Bone marrow (tissue), 2 donors: ENCODE measurements around the gene ERC2.
A peak's percentile ranks its signal among the peaks of the same experiment; 100 is the strongest.

ENCODE experiments used
- DNase-seq, 2 donors: peaks; one replicate each; lab custom pipeline; 2025; lab: John Stamatoyannopoulos, UW

ERC2 gene

DNA sequence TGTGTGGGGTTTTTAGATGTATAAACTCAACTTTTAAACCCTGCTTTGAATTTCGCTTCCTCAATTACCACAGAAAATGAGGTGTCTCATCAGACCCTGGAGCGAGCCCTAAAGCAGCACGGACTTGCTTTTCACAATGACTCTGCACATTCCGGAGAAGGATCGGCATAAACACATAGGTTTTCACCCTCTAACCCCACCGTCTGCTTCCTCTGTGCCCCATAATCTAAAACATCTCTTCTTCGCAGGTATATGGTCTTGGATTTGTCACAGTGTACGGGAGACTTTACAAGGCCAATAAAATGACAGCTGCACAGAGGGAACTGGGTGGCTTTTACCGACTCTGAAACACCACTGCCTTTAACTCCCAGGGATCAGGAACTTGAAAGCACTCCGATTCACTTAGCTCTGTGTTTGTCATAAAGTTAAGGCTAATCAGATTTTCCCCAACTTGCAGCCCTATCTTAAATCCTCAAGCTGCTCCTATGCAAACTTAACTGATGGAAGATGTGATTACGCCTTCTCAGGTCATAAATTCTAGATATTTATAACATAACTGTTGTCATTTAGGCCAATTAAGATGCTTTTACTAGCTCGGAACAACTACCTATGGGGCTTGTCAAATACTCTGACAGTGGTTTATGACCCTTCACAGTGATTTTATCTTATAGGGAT, 847.8 kb downstream of the ERC2 start:
- peak in 1 of 2 donors; percentile 12 for DNase-seq

DNA sequence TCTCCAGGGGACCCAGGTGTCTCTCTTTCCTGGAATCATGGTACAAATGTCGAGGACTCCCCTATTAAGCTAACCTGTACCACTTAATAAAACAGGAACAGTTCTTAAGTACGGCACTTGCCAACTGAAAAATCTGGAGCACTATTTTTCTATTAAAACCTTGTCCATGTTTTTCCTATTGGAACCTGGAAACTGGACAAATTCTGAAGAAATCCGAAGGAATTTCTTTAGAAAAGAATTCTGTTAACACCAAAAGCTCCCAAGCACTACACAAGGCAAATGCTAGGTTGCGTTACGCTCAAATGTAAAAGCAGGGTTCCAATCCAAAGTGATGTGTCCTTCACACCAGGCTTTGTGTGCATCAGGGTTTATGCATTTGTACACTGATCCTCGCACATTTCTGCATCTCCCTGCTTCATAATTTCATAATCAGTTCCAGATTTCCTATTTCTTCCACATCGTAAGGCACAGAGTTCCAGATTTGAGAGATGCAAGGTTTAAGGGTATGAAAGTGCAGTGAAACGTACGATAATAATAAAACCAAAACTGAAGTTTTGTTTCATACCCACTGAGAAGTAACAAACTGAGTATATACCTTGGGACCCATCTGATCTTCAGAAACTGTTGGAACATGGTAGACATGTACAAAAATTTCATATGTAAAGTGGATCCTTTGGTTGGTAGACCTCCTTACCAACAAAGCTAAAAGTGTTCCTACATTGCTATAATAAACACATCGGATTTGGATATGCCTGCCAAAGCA, 849.0 kb downstream of the ERC2 start:
- no peak for DNase-seq

DNA sequence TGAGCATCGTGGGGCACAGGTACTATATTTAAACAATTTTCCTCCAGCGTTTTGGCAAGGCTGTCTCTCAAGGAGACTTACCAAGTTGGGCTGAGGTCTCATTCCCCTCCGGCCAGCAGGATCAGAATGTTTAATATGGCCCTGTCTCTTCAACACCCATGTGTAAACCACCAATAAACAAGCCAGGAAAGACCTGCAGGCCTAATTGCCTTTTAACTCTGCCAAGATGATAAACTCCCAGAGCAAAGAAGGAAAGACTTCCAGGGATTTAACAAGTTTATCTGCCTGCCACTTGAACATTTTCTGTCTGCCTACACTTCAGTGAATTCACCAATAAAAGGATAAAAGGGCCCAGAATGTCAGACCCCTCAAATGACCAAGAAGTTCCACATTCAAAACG, 850.9 kb downstream of the ERC2 start:
- DNase-seq, result no peak

DNA sequence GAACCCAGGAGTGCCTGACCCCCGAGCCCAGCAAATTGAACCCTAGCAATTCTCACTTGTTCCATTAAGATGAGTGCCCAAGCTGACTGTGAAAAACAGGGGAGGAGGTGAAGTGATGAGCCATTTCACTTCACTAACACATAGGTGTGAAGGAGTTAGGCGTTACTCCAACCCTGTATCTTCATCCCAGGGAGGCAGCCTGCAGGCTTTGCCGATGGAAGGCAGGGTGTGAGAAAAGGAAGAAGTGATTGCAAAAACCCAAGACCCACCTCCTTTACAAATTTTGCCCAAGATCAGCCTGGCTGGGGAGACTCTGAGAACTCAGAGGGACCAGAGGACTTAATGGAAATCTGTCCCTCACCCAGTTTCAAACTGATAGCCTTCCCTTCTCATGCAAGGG, 851.5 kb downstream of the ERC2 start:
- no peak for DNase-seq

DNA sequence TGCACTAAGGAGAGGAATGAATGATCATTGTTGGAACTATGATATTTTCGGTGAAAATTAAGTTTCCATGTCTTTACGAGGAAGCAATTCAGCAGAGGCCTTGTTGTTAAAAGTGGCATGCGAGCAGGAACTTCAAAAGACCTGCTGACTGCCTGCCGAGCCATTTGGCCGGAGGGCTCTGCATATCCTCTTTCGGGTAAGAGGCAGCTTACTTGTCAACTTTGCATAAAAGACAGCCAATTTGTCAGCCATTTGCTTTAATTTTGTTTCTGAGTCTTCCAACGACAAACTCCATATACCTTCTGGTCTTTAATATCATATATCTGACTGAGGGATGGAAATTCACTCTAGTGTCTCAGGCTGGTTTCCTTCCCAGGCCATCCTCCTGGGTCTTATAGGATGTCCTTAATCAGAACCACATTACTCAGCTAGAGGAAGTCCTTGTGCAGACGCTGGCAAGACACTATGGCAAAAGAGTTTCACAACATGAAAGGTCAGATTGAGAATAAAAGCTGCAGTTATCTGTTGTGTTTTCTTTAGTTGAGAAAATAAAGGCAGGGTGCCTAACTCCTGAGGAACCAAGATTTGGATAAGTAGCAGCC, 852.5 kb downstream of the ERC2 start:
- DNase-seq, result no peak

DNA sequence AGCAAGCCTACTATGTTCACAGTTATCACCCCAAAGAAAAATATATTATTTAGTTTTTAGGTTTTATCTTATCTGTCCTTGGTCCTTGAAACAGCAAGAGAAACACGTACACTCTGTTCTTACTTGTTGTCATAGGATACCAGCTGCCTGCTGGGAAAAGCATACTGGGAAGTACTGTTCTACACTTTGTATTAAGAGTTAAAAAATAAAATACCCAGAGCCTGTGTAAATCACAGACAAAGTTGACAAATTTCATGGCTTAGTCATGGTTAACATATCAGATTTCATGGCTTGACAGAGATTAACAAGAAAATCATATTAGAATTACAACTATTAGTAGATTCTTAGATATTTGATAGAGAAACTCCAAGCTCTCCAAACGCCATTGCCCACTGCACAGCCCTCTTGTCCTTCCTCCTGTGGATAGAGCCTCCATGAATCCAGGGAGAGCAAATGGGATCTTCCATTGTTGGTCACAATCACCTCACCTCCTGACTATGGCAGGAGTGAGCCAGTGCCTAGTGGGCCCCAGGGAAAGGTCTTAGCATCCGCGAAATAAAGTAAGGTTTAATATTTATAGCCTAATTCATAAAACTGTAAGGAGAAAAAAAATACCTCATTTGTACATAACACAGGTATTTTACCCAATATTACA, 853.1 kb downstream of the ERC2 start:
- DNase-seq, result no peak

DNA sequence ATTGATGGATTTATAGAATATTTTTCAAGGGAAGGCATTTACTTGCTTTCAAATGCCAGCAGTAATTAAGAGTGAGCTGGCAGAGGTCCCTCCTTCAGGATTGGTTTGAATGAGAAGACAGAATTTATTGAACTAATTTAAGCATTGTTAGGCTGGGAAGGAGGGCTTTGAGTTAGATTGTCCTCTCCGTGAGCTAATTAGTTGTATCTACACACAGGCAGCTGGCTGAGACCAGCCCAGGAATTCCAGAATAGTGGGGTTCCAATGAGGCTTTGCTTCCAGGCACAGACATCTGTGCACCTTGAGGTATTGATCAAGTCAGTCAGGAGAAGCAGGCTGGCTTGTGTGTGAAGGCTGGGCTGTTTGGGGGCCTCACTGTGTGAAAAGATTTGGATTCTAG, 857.1 kb downstream of the ERC2 start:
- no peak for DNase-seq

DNA sequence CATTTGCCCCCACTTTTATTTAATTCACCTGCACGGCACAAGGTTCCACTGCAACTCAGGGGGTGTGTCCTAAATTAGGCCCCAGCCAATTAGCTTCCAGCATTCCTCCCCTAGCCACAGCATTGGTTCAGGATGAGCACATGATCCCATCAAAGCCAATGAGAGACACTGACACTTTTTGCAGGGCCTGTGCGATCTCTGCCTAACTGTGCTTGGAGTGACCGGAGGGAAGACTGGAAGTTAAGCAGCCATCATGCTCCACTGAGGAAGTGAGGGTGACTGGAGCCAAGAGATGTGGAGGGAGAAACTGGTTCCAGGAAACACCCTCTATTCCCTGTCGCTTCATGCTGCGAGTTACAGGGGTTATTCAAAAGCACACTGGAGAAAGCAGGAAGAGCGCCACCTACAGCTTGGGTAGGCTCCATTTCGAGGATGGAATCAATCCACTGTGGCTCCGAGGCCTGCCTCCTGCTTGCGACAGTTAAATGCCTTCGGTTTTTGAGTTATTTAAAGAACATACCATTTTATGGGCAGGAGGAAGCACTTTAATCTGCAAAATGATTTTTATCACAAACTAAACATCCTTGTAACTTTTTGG, 858.9 kb downstream of the ERC2 start:
- no peak for DNase-seq

DNA sequence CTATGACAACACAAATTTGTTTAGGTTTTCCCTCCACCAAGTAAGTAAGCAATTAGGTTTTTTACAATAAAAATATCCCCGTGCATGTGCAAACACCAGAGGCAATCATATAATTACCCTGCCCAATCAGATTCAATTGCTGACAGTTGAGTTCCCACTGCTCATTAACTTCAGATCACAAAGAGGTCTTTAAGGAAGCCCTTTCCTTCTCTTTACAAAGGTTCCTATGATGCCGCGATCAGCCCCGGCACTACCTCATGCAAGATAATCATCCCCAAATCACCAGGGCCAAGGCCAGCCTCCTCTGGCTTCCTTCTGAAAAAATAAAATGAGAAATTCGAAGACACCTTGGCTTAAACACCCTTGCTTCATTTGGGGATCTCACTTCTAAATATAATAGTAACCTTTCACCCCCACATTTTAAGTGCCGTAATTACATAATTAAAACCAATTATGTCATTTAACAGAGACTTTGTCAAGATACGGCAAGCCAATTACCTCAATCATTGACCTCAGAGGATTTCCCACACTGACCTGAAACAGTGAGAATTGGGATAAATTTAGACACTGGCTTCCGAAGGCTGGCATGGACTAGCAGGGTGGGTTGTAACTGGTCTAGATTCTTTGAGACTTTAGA, 859.8 kb downstream of the ERC2 start:
- no peak for DNase-seq

DNA sequence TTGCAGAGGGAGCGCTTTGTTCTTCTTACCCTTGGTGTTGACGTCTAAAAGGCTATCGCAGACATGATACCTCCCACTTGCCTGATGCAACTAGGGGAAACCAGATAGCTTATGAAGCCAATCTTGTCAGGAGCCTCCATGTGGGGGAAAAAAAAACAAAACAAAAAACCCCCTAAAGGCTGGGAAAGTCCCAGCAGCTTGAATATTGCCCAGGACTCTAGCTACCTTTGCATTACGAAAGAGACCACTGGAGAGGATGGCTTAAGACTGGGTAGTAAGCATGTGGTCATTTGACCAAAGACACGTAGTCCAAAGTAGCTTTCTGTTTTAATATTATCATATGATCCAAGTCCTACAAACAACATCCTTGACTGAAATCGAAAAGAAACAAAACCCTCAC, 860.4 kb downstream of the ERC2 start:
- no peak for DNase-seq

DNA sequence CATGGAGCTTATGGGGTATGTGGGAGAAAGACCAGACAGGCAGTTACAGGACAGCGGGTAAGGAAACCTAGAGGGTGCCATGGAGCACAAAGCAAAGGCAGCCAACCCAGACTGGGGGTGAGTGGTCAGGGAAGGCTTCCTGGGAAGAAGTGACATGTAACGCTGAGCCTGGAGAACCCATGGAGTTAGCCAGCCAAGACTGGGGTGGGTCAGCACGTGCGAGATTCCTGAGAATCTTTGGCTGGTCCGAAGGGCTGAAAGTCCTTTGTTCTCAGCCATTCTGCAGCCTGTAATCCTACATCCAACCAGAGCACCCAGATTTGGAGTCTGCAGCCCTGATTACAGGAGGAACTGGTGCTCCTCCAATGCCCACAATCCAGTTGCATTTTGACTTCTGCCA, 861.1 kb downstream of the ERC2 start:
- no peak for DNase-seq

DNA sequence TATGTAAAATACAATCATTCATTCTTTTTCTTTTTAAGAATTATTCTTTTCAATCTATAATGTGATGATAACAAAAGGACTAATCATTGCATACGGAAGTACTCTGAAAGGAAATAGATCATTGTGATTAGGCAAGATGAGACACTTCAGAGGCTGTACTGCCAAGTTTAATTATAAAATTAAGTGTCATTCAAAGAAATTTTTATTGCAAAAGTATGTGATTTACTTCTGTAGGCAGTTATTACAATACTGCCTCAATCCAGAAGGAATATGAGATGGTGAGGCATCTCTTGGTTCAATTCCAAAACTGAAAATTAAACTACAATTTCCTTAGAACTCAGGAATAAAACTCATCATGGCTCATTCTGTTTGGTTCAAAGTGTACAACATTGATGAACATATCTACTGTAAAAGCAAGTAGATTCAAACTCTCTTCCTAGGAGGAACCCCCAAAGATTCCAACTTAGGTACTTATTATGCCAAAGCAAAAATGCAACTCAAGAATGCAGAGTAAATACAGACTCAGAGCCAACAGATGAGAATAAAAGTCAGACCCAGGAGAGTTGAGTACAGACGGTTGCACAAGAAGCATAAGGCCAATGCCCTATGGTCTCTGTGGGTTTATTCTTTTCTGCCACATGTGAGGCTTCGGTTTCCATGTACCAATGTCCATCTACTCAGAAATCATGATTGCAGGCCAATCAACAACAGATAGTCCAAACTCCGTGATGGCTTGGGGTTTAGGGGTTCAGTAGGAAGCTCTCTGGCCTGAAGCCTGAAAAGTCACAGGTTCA, 862.6 kb downstream of the ERC2 start:
- no peak for DNase-seq

DNA sequence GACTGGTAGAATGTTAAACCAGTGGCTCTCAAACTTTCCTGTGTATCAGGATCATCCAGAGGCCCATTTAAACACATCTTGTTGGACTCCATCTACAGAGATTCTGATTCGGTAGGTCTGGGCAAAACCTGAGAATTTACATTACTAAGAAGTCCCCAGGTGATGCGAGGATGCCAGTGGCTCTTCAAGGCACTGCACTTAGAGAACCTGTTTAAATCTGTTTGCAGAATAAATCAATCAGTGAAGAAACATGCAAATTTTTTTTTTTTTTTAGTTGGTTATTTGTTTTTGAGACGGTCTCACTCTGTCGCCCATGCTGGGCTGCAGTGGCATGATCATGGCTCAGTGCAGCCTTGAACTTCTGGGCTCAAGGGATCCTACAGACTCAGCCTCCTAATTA, 863.4 kb downstream of the ERC2 start:
- no peak for DNase-seq

DNA sequence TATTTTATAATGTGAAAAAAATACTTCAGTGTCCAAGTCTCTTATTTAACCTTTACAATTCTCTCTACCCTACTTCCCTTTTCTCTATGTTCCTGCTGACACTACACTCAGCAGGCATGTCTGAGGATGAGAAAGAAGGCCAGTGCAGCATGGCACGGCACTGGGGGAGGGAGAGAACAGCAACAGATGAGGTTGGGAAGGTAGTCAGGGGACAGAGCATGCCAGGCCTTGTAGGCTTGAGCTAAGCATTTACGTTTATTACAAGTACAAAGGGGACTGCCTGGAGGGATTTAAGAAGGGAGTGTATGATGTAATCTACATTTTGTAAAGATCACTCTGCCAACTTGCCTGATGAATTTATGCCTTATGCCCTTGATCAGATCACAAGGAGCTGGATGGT, 863.9 kb downstream of the ERC2 start:
- no peak for DNase-seq

DNA sequence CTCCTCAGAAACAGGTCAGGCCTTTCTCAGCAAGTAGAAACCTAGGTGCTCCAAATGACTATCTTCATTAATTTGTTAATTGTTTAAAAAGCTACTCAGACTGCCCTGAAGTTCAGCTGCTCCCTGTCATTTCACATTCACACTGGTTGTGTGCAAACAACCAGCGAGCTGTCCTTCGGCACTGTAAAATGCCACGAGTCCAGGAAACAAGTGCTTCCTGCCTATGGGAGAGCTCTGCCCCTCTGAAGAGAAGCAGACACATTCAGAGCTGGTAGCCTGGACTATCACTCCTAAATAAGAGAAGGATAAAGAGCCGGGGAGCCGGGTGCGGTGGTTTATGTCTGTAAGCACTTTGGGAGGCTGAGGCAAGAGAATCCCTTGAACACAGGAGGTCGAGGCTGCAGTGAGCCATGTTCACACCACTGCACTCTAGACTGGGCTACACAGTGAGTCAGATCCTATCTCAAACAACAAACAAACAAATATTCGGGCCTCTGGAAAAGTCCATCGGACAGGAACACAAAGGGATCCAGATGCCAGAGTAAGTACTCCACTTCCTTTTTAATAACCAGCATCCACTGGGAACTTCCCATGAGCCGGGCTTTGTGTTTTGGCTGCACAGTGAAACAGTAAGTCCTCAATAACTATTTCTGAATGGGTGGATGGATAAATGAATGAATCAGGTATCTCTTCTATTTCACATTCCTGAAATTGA, 866.7 kb downstream of the ERC2 start:
- DNase-seq, result no peak

DNA sequence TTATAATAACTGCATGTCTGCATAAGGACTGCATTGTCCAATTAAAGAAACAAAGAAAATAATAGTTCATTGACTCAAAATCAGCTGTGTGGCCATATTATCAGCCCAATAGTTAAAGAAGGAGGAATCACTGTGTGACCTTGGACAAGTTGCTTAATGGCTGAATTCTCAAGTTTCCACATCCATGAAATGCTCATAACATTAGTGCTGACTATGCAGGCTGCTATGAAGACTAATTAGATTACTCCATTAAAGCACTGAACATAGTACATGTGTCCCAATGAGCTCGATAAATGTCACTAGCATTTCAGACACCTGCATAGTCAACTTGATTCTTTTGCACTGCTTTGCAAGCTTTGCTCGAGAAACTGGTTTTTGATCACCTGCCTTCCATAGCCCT, 870.0 kb downstream of the ERC2 start:
- no peak for DNase-seq

DNA sequence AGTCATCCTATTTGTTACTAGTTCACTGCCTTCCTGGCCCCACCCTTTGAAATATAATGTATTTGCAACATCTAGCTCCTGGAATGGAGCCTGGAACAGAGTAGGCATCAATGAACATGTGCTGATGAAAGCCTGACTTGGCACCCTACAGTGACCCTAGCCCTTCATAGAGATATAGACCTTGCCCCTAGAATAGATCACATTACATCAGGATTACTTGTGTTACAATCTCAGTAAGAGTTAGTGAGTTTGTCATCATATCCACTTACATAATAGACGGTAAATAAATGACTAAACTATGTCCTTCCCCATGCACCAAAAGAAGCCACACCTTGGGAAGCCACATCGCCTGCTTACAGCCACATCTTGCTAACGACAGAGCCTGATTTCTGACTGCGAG, 870.6 kb downstream of the ERC2 start:
- DNase-seq, result no peak

DNA sequence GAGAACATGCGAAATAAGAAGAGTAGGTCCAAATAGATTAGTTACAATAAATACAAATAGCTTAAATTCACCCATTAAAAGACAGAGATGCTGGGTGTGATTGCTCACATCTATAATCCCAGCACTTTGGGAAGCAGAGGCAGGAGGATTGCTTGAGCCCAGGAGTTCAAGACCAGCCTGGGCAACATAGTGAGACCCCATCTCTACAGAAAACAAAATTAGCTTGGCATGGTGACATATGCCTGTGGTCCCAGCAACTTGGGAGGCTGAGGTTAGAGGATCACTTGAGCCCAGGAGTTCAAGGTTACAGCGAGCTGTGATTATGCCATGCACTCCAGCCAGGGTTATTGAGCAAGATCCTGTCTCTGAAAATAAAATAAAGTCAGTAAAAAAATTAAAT, 872.1 kb downstream of the ERC2 start:
- no peak for DNase-seq

DNA sequence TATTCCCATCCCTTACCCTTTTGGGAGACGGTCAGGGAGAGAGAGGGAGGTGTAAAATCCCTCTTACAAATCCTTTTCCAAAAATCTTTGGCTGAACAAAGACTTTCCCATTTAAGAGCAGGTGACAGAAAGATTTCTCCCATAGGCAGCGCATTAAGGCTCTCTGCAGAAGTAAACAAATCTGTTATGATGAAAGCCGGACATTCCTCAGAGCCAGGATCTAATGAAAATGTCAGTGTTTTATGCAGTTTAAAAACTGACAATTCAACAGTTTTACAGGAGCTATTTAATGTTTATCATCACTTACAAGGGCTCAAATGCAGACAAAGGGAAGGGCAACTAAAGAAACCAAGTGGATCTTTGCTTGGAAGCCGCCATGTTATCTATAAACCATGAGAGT, 872.8 kb downstream of the ERC2 start:
- no peak for DNase-seq

DNA sequence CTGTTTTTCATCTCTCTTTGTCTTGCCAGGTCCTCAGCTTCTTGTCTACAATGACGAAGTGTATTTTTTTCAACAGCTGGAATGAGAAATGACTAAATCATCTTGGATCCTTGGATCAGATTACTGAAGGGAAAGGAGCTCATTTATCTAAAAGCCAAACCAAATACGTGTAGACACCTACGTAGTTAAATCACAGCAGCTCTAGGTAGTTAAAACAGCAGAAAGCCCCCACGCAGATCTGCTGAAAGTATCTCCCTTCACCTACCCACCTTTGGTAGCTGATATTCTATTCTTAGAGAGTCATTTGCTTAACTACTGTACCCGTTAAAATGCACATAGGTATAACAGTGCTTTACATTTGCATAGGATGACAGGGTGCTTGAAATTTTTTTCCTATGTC, 875.7 kb downstream of the ERC2 start:
- no peak for DNase-seq

DNA sequence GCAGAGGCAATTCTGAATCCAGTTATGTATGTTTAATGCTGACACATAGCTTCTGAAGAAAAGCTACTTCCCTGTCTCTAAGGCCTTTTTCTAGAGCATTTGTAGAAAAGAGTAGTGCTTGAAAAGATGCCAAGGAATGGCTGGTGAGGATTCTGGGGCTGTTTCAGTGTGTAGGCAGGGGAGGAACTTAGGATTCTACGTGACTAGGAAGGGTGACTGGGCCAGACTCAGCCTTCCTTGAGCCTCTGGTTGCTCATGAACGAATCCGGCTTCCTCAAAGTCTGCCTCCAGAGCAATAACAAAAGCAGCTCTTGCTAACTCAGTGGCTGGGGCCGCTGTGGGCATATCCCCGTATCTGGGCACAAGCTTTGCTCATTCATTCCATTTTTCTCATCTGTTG, 876.4 kb downstream of the ERC2 start:
- no peak for DNase-seq
